H9 (cell line): ENCODE data around the gene LRRC27. TPM values are rescaled to one million over a fixed set of nuclear protein-coding genes. Genes with fewer than 3 reads are reported as not detected.
"Not testable (repeated sequence)": the region's sequence is repeated elsewhere in the genome, so short reads cannot be mapped to it uniquely, and the experiment has no call there.

Experiments
- DNase-seq: peaks from one replicate; pipeline ENCODE4 v3.0.0-alpha.2; 2017
- H2AFZ ChIP-seq: one replicate; pipeline ENCODE4 v1.6.1; 2013; ENCODE audit warnings: mild to moderate bottlenecking, low read length, control low read depth, moderate library complexity
- H2AK5ac ChIP-seq: 2 replicates; pipeline ENCODE4 v1.6.1; 2013; ENCODE audit warnings: low read length, control low read depth, mixed read lengths; ENCODE audit not compliant: insufficient read length
- H2BK120ac ChIP-seq: one replicate; pipeline ENCODE4 v1.6.1; 2013; ENCODE audit warnings: low read depth, mild to moderate bottlenecking, low read length, control low read depth, inconsistent platforms; ENCODE audit not compliant: poor library complexity, severe bottlenecking
- H2BK12ac ChIP-seq: 2 replicates; pipeline ENCODE4 v1.6.1; 2013; ENCODE audit warnings: low read length, control low read depth, mixed read lengths, low read depth; ENCODE audit not compliant: insufficient read length
- H2BK15ac ChIP-seq: 2 replicates; pipeline ENCODE4 v1.6.1; 2013; ENCODE audit warnings: low read depth, low read length, control low read depth
- H2BK20ac ChIP-seq: one replicate; pipeline ENCODE4 v1.6.1; 2013; ENCODE audit warnings: low read depth, mild to moderate bottlenecking, low read length, control low read depth, inconsistent platforms; ENCODE audit not compliant: poor library complexity, severe bottlenecking
- H2BK5ac ChIP-seq: 2 replicates; pipeline ENCODE4 v1.6.1; 2013; ENCODE audit warnings: low read length, control low read depth, mixed read lengths; ENCODE audit not compliant: insufficient read length
- H3K14ac ChIP-seq: 2 replicates; pipeline ENCODE4 v1.6.1; 2013; ENCODE audit warnings: low read length, control low read depth; ENCODE audit not compliant: insufficient read depth
- H3K18ac ChIP-seq: 2 replicates; pipeline ENCODE4 v1.6.1; 2013; ENCODE audit warnings: low read depth, mild to moderate bottlenecking, mixed read lengths, low read length, control low read depth; ENCODE audit not compliant: insufficient read length
- H3K23ac ChIP-seq: 2 replicates; pipeline ENCODE4 v1.6.1; 2013; ENCODE audit warnings: low read length, control low read depth, mixed read lengths, low read depth; ENCODE audit not compliant: insufficient read length
- H3K23me2 ChIP-seq: 2 replicates; pipeline ENCODE4 v1.6.1; 2013; ENCODE audit warnings: low read depth, mild to moderate bottlenecking, mixed read lengths, low read length, control low read depth; ENCODE audit not compliant: insufficient read length, poor library complexity, severe bottlenecking
- H3K27ac ChIP-seq: 2 replicates; pipeline ENCODE4 v1.5.1; 2013; ENCODE audit warnings: low read length, control low read depth, mixed read lengths, low read depth; ENCODE audit not compliant: insufficient read length
- H3K27me3 ChIP-seq: 2 replicates; pipeline ENCODE4 v1.6.1; 2013; ENCODE audit warnings: low read length, control low read depth, inconsistent platforms; ENCODE audit not compliant: insufficient read depth
- H3K4ac ChIP-seq: 2 replicates; pipeline ENCODE4 v1.6.1; 2013; ENCODE audit warnings: low read depth, mild to moderate bottlenecking, control low read depth, inconsistent platforms, low read length, moderate library complexity
- H3K4me1 ChIP-seq: 2 replicates; pipeline ENCODE4 v1.6.1; 2013; ENCODE audit warnings: low read length, control low read depth, inconsistent platforms; ENCODE audit not compliant: insufficient read depth
- H3K4me2 ChIP-seq: 2 replicates; pipeline ENCODE4 v1.6.1; 2013; ENCODE audit warnings: low read length, control low read depth, mixed read lengths; ENCODE audit not compliant: insufficient read length, insufficient read depth
- H3K56ac ChIP-seq: 2 replicates; pipeline ENCODE4 v1.6.1; 2013; ENCODE audit warnings: low read depth, mild to moderate bottlenecking, mixed read lengths, low read length, control low read depth; ENCODE audit not compliant: insufficient read length
- H3K79me1 ChIP-seq: 2 replicates; pipeline ENCODE4 v1.6.1; 2013; ENCODE audit warnings: low read depth, mild to moderate bottlenecking, moderate library complexity, low read length, control low read depth, inconsistent platforms; ENCODE audit not compliant: insufficient read depth, poor library complexity, severe bottlenecking
- H3K79me2 ChIP-seq: 2 replicates; pipeline ENCODE4 v1.6.1; 2013; ENCODE audit warnings: low read length, control low read depth, inconsistent platforms; ENCODE audit not compliant: insufficient read depth
- H3K9ac ChIP-seq: 2 replicates; pipeline ENCODE4 v1.6.1; 2013; ENCODE audit warnings: low read length, control low read depth, mixed read lengths; ENCODE audit not compliant: insufficient read length; ENCODE audit errors: extremely low read depth
- H3K9me3 ChIP-seq: one replicate; pipeline ENCODE4 v1.6.1; 2013; ENCODE audit warnings: low read depth, low read length, inconsistent platforms; ENCODE audit not compliant: control insufficient read depth
- H3T11ph ChIP-seq: one replicate; pipeline ENCODE4 v1.6.1; 2013; ENCODE audit warnings: mild to moderate bottlenecking, low read length, control low read depth, inconsistent platforms
- H4K20me1 ChIP-seq: one replicate; pipeline ENCODE4 v1.6.1; 2013; ENCODE audit not compliant: control insufficient read depth, insufficient read length, insufficient read depth
- H4K5ac ChIP-seq: 2 replicates; pipeline ENCODE4 v1.6.1; 2013; ENCODE audit warnings: low read depth, mild to moderate bottlenecking, mixed read lengths, low read length, control low read depth; ENCODE audit not compliant: insufficient read length
- H4K8ac ChIP-seq: replicated peaks from 2 replicates; pipeline ENCODE4 v1.6.1; 2013; ENCODE audit warnings: low read length, control low read depth, mixed read lengths, low read depth; ENCODE audit not compliant: insufficient read length
- H4K91ac ChIP-seq: 2 replicates; pipeline ENCODE4 v1.6.1; 2013; ENCODE audit warnings: low read depth, mild to moderate bottlenecking, moderate library complexity, mixed read lengths, low read length, control low read depth; ENCODE audit not compliant: insufficient read length
- H3K27ac Mint-ChIP-seq, 3 experiments: 2 replicates in 2 of 3; 3 replicates in 1 of 3; pipeline ENCODE4 v1.8.0; 2020 to 2021; ENCODE audit warnings: mixed read lengths in 3 of 3, mild to moderate bottlenecking in 1 of 3, moderate library complexity in 1 of 3
- H3K27me3 Mint-ChIP-seq: 2 replicates; pipeline ENCODE4 v1.8.0; 2021; ENCODE audit warnings: low read depth, mild to moderate bottlenecking, moderate library complexity, mixed read lengths
- H3K36me3 Mint-ChIP-seq, 3 experiments: 2 replicates in 2 of 3; 3 replicates in 1 of 3; pipeline ENCODE4 v1.8.0; 2020 to 2021; ENCODE audit warnings: low read depth in 3 of 3, mixed read lengths in 3 of 3; ENCODE audit not compliant: insufficient read depth in 1 of 3
- H3K4me1 Mint-ChIP-seq, 2 experiments: 2 replicates each; pipeline ENCODE4 v1.8.0; 2020; ENCODE audit warnings: mixed read lengths in 2 of 2
- H3K4me3 Mint-ChIP-seq, 2 experiments: 2 replicates in 1 of 2; 3 replicates in 1 of 2; pipeline ENCODE4 v1.8.0; 2020 to 2021; ENCODE audit warnings: mild to moderate bottlenecking in 2 of 2, mixed read lengths in 2 of 2, moderate library complexity in 1 of 2
- H3K9me3 Mint-ChIP-seq, 2 experiments: 2 replicates in 1 of 2; 3 replicates in 1 of 2; pipeline ENCODE4 v1.8.0; 2020; ENCODE audit warnings: mild to moderate bottlenecking in 2 of 2, mixed read lengths in 2 of 2, moderate library complexity in 1 of 2
- CTCF ChIP-seq: fragments of 200-600 bp; sonication (generic); conservative IDR thresholded peaks from 3 replicates; pipeline ENCODE4 v1.8.0; 2021; ENCODE audit warnings: antibody characterized with exemption, mild to moderate bottlenecking
- WGBS: extraction: QIAGEN DNeasy Blood & Tissue Kit; methylation state at CpG from one replicate; pipeline ENCODE4 v1.1.7; 2013; ENCODE audit warnings: missing lambda C conversion rate, low lambda C conversion rate, mixed read lengths; ENCODE audit not compliant: insufficient read length; ENCODE audit errors: extremely low coverage; 5-methylcytosine and 5-hydroxymethylcytosine counted together
- total RNA-seq: library from RNA; stranded (reverse); gene quantifications from 2 replicates; pipeline ENCODE4 v1.2.1, GENCODE V29; 2021

The LRRC27 gene
- total RNA-seq, 1 experiment from 2014 or later, result 2.7 TPM

- H3K4me2 ChIP-seq, result no peak overlapping the region
- no peak overlapping the region for H3K4me3 Mint-ChIP-seq
These were observed 15.9 kb upstream of the LRRC27 start for GRCh38 chr10:132316133-132316532.

GRCh38 chr10:132317477-132317876 lies 14.5 kb upstream of the LRRC27 start:
- not testable (repeated sequence) for H3K36me3 Mint-ChIP-seq, H3K79me2 ChIP-seq, H2BK20ac ChIP-seq, H4K8ac ChIP-seq, H3K56ac ChIP-seq, H3K23ac ChIP-seq, H3K27ac ChIP-seq, H3K27ac Mint-ChIP-seq, H2AFZ ChIP-seq, DNase-seq, H2BK120ac ChIP-seq, H3K9me3 Mint-ChIP-seq, H2BK15ac ChIP-seq, H4K5ac ChIP-seq, H3K4me2 ChIP-seq, H3K14ac ChIP-seq, H3K4ac ChIP-seq, H2BK12ac ChIP-seq, H2AK5ac ChIP-seq, H3K4me1 Mint-ChIP-seq, H4K91ac ChIP-seq, H3K4me1 ChIP-seq, H3K27me3 ChIP-seq, H3K9ac ChIP-seq, H2BK5ac ChIP-seq, H3K23me2 ChIP-seq, H3T11ph ChIP-seq, H3K4me3 Mint-ChIP-seq, H4K20me1 ChIP-seq, H3K18ac ChIP-seq, H3K9me3 ChIP-seq, H3K79me1 ChIP-seq
- peaks cover 18% of the 10 kb centered on the region for H3K27me3 Mint-ChIP-seq
- no CpG with 5 or more reads among the region's 6 CpGs for WGBS

More at GRCh38 chr10:132316133-132316532, 15.9 kb upstream of the LRRC27 start:
- Histone ChIP-seq H4K20me1 (no peaks in the 10 kb centered on the region), H3K79me2 (peaks cover 2% of the 10 kb centered on the region; the same call in 1 of the 2 replicates), H2AK5ac (no peak overlapping the region), H3K23me2 (no peaks in the 10 kb centered on the region), H3K9me3 (no peaks in the 10 kb centered on the region), H2BK15ac (no peak overlapping the region), H2BK12ac (no peak overlapping the region), H2BK20ac (no peak overlapping the region), H3K14ac (no peak overlapping the region), H3K56ac (no peak overlapping the region), H4K91ac (no peak overlapping the region), H3K9ac (no peak overlapping the region), H3K4me1 (no peaks in the 10 kb centered on the region), H3K79me1 (no peaks in the 10 kb centered on the region), H3K4ac (no peak overlapping the region), H3K27ac (no peak overlapping the region), H4K5ac (no peak overlapping the region), H3K27me3 (no peaks in the 10 kb centered on the region; the same call in 1 of the 2 replicates), H4K8ac (no peak overlapping the region), H3K23ac (no peak overlapping the region), H3K18ac (no peak overlapping the region), H2BK120ac (no peak overlapping the region), H2AFZ (no peak overlapping the region), H3T11ph (no peak overlapping the region), H2BK5ac (no peak overlapping the region)
- Mint-ChIP-seq H3K27ac (no peak overlapping the region), H3K9me3 (peaks cover 4 to 5% of the 10 kb centered on the region in 2 experiments; a peak in 4 of 5 replicates), H3K36me3 (peaks cover 0 to 2% (median 0%) of the 10 kb centered on the region in 3 experiments; a peak in 1 of 7 replicates), H3K27me3 (peaks cover 29% of the 10 kb centered on the region), H3K4me1 (peaks cover 3 to 5% of the 10 kb centered on the region in 2 experiments; a peak in 3 of 4 replicates)
- no peak for DNase-seq
- WGBS, result no CpG with 5 or more reads among the region's 5 CpGs
- TF ChIP-seq CTCF, result no peak
